Measurements from ENCODE around the gene KRT82.

Gene KRT82

GRCh38 chr12:52436828-52437474, 30.8 kb upstream of the KRT82 start:
- no peaks in the 10 kb centered on the region for H3K79me2 ChIP-seq (ENCODE audit: low read length)
- no peaks in the 10 kb centered on the region for H3F3A ChIP-seq (ENCODE audit: insufficient read depth, low read length)
- no peaks in the 10 kb centered on the region for H3K4me1 ChIP-seq (ENCODE audit: low read length)
- DNase-seq: no peak
- no peak overlapping the region for H3K27ac ChIP-seq (ENCODE audit: low read length)
- no peaks in the 10 kb centered on the region for H3K9me3 ChIP-seq (replicated peaks; ENCODE audit: insufficient read depth, low read length)
- H3K27me3 ChIP-seq (replicated peaks; ENCODE audit: insufficient read depth, low read length): peaks cover 70% of the 10 kb centered on the region
- no peak overlapping the region for H3K9ac ChIP-seq (ENCODE audit: low read length)
- H3K4me3 ChIP-seq (ENCODE audit: low read length): no peak overlapping the region
- no peak overlapping the region for H3K4me2 ChIP-seq (ENCODE audit: low read depth, low read length)
- H3K9me2 ChIP-seq (replicated peaks; ENCODE audit: insufficient read depth, low read length): no peaks in the 10 kb centered on the region
- H2AFZ ChIP-seq (ENCODE audit: low read length): no peak overlapping the region
- no peaks in the 10 kb centered on the region for H3K36me3 ChIP-seq (replicated peaks; ENCODE audit: insufficient read depth, low read length)
- no peaks in the 10 kb centered on the region for H4K20me1 ChIP-seq (ENCODE audit: insufficient read depth, low read length)
- TF ChIP-seq EZH2 (optimal IDR thresholded peaks at IDR 0.05; ENCODE audit: low read depth, low read length) (no peak), CTCF (IDR thresholded peaks at IDR 0.05; ENCODE audit: low read length) (no peak), EZH2phosphoT487 (IDR thresholded peaks at IDR 0.05; ENCODE audit: low read length) (no peak)

DNA sequence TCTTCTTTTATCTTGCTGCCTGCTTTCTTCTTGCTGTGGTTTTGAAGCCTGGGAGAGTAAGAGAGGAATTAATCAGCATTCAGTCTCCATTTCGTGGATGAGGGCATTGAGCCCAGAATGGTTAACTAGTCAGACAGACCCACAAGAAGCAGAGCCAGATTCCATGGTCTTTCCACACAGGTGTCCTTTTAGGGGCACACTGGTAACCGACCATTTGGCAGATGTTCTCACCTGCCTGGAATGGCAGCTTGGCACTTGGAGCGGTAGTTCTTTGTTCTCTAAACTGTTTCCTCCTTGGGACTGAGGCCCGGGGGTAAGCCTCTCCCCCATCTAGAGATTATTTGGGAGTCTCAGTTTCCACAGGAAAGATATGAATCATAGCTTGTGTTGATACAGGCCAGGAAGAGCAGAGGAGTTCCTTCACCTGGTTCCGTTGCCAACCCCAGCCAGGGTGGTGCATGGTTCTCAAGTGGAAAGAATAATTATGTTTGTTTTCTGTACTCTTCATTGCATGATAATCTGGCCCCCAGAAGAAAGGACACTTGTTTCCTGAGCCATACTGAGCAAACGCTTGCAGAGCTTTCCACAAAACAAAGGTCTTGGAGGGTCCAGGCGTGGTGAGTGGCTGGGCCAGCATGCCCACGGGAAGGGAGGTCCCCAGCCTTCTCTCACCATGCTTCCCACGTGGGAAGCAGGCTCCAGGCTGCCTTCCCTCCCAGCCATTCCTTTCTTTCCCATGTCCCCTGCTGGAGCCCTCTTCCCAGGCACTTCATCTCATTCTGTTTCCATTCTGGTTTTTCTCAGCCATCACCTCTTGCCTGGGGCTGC, 30.1 kb upstream of the KRT82 start:
- Histone ChIP-seq H3K4me3 (ENCODE audit: low read length) (no peak overlapping the region), H3K9me2 (replicated peaks; ENCODE audit: insufficient read depth, low read length) (no peaks in the 10 kb centered on the region), H3K79me2 (ENCODE audit: low read length) (no peaks in the 10 kb centered on the region), H3K27me3 (replicated peaks; ENCODE audit: insufficient read depth, low read length) (peaks cover 70% of the 10 kb centered on the region), H3K4me2 (ENCODE audit: low read depth, low read length) (no peak overlapping the region), H3K27ac (ENCODE audit: low read length) (no peak overlapping the region), H3K9ac (ENCODE audit: low read length) (no peak overlapping the region), H3K4me1 (ENCODE audit: low read length) (no peaks in the 10 kb centered on the region), H3F3A (ENCODE audit: insufficient read depth, low read length) (no peaks in the 10 kb centered on the region), H4K20me1 (ENCODE audit: insufficient read depth, low read length) (no peaks in the 10 kb centered on the region), H3K36me3 (replicated peaks; ENCODE audit: insufficient read depth, low read length) (no peaks in the 10 kb centered on the region), H3K9me3 (replicated peaks; ENCODE audit: insufficient read depth, low read length) (no peaks in the 10 kb centered on the region), H2AFZ (ENCODE audit: low read length) (no peak overlapping the region)
- DNase-seq: no peak
- TF ChIP-seq EZH2 (optimal IDR thresholded peaks at IDR 0.05; ENCODE audit: low read depth, low read length) (no peak), EZH2phosphoT487 (IDR thresholded peaks at IDR 0.05; ENCODE audit: low read length) (no peak), CTCF (IDR thresholded peaks at IDR 0.05; ENCODE audit: low read length) (no peak)

DNA sequence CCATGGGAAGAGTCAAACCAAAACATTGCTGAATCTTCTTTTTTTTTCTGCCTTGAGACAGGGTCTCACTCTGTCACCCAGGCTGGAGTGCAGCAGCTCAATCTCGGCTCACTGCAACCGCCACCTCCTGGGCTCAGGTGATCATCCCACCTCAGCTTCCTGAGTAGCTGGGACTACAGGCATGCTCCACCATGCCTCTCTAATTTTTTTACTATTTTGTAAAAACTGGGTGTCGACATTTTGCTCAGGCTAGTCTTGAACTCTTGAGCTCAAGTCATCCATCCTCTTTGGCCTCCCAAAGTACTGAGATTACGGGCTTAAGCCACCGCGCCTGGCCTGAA, 29.5 kb upstream of the KRT82 start:
- Histone ChIP-seq H3K4me2 (ENCODE audit: low read depth, low read length) (no peak overlapping the region), H3K9me3 (replicated peaks; ENCODE audit: insufficient read depth, low read length) (no peaks in the 10 kb centered on the region), H3F3A (ENCODE audit: insufficient read depth, low read length) (no peaks in the 10 kb centered on the region), H2AFZ (ENCODE audit: low read length) (no peak overlapping the region), H3K36me3 (replicated peaks; ENCODE audit: insufficient read depth, low read length) (no peaks in the 10 kb centered on the region), H3K9me2 (replicated peaks; ENCODE audit: insufficient read depth, low read length) (no peaks in the 10 kb centered on the region), H3K79me2 (ENCODE audit: low read length) (no peaks in the 10 kb centered on the region), H3K27me3 (replicated peaks; ENCODE audit: insufficient read depth, low read length) (peaks cover 71% of the 10 kb centered on the region), H3K4me1 (ENCODE audit: low read length) (no peaks in the 10 kb centered on the region), H4K20me1 (ENCODE audit: insufficient read depth, low read length) (no peaks in the 10 kb centered on the region), H3K4me3 (ENCODE audit: low read length) (no peak overlapping the region), H3K27ac (ENCODE audit: low read length) (no peak overlapping the region), H3K9ac (ENCODE audit: low read length) (no peak overlapping the region)
- TF ChIP-seq CTCF (IDR thresholded peaks at IDR 0.05; ENCODE audit: low read length) (no peak), EZH2 (optimal IDR thresholded peaks at IDR 0.05; ENCODE audit: low read depth, low read length) (no peak), EZH2phosphoT487 (IDR thresholded peaks at IDR 0.05; ENCODE audit: low read length) (no peak)
- DNase-seq: no peak
